ENCODE data around the gene ENG.
"Not testable (repeated sequence)": the region's sequence is repeated elsewhere in the genome, so short reads cannot be mapped to it uniquely, and the experiment has no call there.

Gene ENG

DNA sequence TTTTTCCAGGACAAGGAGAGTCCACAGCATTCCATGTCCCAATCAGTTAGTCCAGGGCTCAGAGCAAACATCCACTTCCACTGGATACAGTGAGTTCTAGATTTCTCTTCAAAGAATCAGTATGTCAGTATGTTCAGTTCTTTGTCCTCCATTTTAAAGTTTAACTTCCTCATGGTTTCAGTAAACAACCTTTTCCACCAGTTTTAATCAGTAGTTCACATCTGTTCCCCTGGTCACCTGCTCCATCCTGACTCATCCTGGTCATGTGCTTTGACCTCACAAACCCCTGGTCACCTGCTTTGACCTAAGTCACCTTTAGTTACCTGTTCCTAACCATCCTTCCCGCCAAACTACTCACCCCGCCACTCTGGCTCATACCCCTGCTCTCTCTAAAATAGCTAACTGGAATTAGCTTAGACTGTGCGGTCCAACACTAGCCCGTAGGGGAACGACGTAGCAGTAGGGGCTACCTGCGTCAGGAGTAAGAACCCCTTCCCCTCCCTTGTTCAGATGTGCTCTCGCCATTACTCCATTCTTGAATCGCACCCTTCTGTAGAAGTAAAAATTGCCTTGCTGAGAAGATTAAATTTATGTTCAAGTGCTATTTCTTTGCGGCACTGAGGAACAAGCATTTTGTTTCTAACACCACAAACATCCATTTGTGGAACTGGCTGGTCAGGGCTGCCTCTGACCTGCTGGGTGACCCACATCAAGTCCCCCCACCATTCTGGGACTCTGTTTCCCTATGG lies 5.5 kb downstream of the ENG start:
- Histone ChIP-seq H3K27me3 (ENCODE audit: insufficient read depth, low read depth, severe bottlenecking) (no peaks in the 10 kb centered on the region), H3K9me3 (ENCODE audit: severe bottlenecking) (peaks cover 26% of the 10 kb centered on the region), H3K4me3 (ENCODE audit: low read depth, low read length) (no peak overlapping the region), H3K36me3 (peaks cover 3% of the 10 kb centered on the region; the same call in 1 of the 2 replicates), H3K27ac (peak overlapping the region; percentile 94)
- DNase-seq, result no peak
- TF ChIP-seq CTCF (IDR thresholded peaks at IDR 0.05; ENCODE audit: low read depth, low read length), result no peak

- TF ChIP-seq CTCF (IDR thresholded peaks at IDR 0.05; ENCODE audit: low read depth, low read length), result no peak
- Histone ChIP-seq H3K27ac (peak overlapping the region; percentile 94), H3K36me3 (peaks cover 3% of the 10 kb centered on the region; the same call in 1 of the 2 replicates)
Measured at GRCh38 chr9:127847833-127848755, 6.4 kb downstream of the ENG start.

GRCh38 chr9:127847178-127847510 lies 7.3 kb downstream of the ENG start:
- no peak; the same call in 1 of the 2 replicates for TF ChIP-seq CTCF (IDR thresholded peaks at IDR 0.05; ENCODE audit: low read depth, low read length)

More at GRCh38 chr9:127847833-127848755, 6.4 kb downstream of the ENG start:
- Histone ChIP-seq H3K9me3 (ENCODE audit: severe bottlenecking) (peaks cover 26% of the 10 kb centered on the region), H3K27me3 (ENCODE audit: insufficient read depth, low read depth, severe bottlenecking) (no peaks in the 10 kb centered on the region), H3K4me3 (ENCODE audit: low read depth, low read length) (no peak overlapping the region)
- no peak for DNase-seq

GRCh38 chr9:127846443-127847177 lies 7.8 kb downstream of the ENG start:
- Histone ChIP-seq H3K36me3 (peaks cover 3% of the 10 kb centered on the region; the same call in 1 of the 2 replicates), H3K27me3 (ENCODE audit: insufficient read depth, low read depth, severe bottlenecking) (no peaks in the 10 kb centered on the region), H3K4me3 (ENCODE audit: low read depth, low read length) (peak overlapping the region; percentile 16), H3K9me3 (ENCODE audit: severe bottlenecking) (peaks cover 26% of the 10 kb centered on the region), H3K27ac (peak overlapping the region; percentile 94)
- no peak for TF ChIP-seq CTCF (IDR thresholded peaks at IDR 0.05; ENCODE audit: low read depth, low read length)
- DNase-seq, result peak; percentile 81

More at GRCh38 chr9:127847178-127847510, 7.3 kb downstream of the ENG start:
- H3K27me3 ChIP-seq (ENCODE audit: insufficient read depth, low read depth, severe bottlenecking), result no peaks in the 10 kb centered on the region
- peak overlapping the region; percentile 94 for H3K27ac ChIP-seq
- DNase-seq, result peak; percentile 96
- H3K9me3 ChIP-seq (ENCODE audit: severe bottlenecking), result peaks cover 26% of the 10 kb centered on the region
- H3K4me3 ChIP-seq (ENCODE audit: low read depth, low read length), result peak overlapping the region; percentile 16; the same call in 1 of the 2 replicates
- peaks cover 3% of the 10 kb centered on the region; the same call in 1 of the 2 replicates for H3K36me3 ChIP-seq

DNA sequence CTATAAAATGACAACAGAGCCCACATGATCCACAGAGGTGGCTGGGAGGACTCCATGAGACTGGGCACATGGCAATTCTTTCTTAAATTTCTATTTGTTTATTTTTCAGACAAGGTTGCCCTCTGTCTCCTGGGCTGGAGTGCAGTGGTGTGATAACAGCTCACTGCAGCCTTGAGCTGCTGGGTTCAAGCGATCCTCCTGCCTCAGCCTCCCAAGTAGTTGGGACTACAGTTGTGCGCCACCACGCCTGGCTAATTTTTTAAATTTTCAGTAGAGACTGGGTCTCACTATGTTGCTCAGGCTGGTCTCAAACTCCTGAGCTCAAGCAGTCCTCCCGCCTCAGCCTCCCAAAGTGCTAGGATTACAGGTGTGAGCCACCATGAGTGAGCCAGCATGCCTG lies 8.8 kb downstream of the ENG start:
- Histone ChIP-seq H3K9me3 (ENCODE audit: severe bottlenecking) (peaks cover 25% of the 10 kb centered on the region), H3K27ac (peak overlapping the region; percentile 94)
- DNase-seq; H3K4me3 ChIP-seq (ENCODE audit: low read depth, low read length); H3K36me3 ChIP-seq; H3K27me3 ChIP-seq (ENCODE audit: insufficient read depth, low read depth, severe bottlenecking): not testable (repeated sequence)

All from WERI-Rb-1 (cell line).